Measurements from ENCODE around the gene SLC38A3. TPM values are rescaled to one million over a fixed set of nuclear protein-coding genes. Genes with fewer than 3 reads are reported as not detected.

SLC38A3 gene
- total RNA-seq, result not detected

GRCh38 chr3:50204804-50205412 is at the start of gene SLC38A3:
Gene SLC38A3 (plus strand): TSS chr3:50205271. CDS start chr3:50214200, 8,929 bp downstream.
- no peak within 1 kb of the TSS for H3K4me3 Mint-ChIP-seq
- no peaks in the 10 kb centered on the region for H3K4me1 Mint-ChIP-seq
- no peak within 1 kb of the TSS for H3K27ac Mint-ChIP-seq
- POLR2A ChIA-PET, result interaction anchor here (1.2 kb wide), 1 partner anchor 32 kb away, joined by 3 read pairs; no protein-coding TSS in a partner anchor
- H3K9me3 Mint-ChIP-seq, result no peaks in the 10 kb centered on the region
- no peak for DNase-seq
- CTCF ChIA-PET, result interaction anchor here (1.1 kb wide), 1 partner anchor 9 kb away, joined by 3 read pairs; no protein-coding TSS in a partner anchor
- no peaks in the 10 kb centered on the region for H3K36me3 Mint-ChIP-seq (ENCODE audit: low read depth)
- peaks cover 52% of the 10 kb centered on the region for H3K27me3 Mint-ChIP-seq

GRCh38 chr3:50155491-50155878 is 49.6 kb upstream of the SLC38A3 start:
- POLR2A ChIA-PET, result interaction anchor here (0.9 kb wide), 1 partner anchor 10 kb away, joined by 3 read pairs; no protein-coding TSS in a partner anchor
- peak overlapping the region; percentile 44 for H3K4me3 Mint-ChIP-seq
- peaks cover 10% of the 10 kb centered on the region for H3K4me1 Mint-ChIP-seq
- no peak for DNase-seq
- no peak overlapping the region for H3K27ac Mint-ChIP-seq
- H3K9me3 Mint-ChIP-seq, result no peaks in the 10 kb centered on the region
- CTCF ChIA-PET, result no interaction called here
- no peaks in the 10 kb centered on the region for H3K36me3 Mint-ChIP-seq (ENCODE audit: low read depth)
- H3K27me3 Mint-ChIP-seq, result peaks cover 42% of the 10 kb centered on the region

GRCh38 chr3:50155891-50156290 is 49.2 kb upstream of the SLC38A3 start:
- DNase-seq, result no peak
- Mint-ChIP-seq H3K4me1 (peaks cover 10% of the 10 kb centered on the region), H3K27ac (no peak overlapping the region), H3K9me3 (no peaks in the 10 kb centered on the region), H3K4me3 (peak overlapping the region; percentile 44), H3K27me3 (peaks cover 42% of the 10 kb centered on the region), H3K36me3 (ENCODE audit: low read depth) (no peaks in the 10 kb centered on the region)
- CTCF ChIA-PET, result interaction anchor here (0.8 kb wide), 1 partner anchor 37 kb away, joined by 3 read pairs; no protein-coding TSS in a partner anchor
- POLR2A ChIA-PET, result interaction anchor here (0.9 kb wide), 1 partner anchor 10 kb away, joined by 3 read pairs; no protein-coding TSS in a partner anchor

GRCh38 chr3:50156549-50157493 is 48.2 kb upstream of the SLC38A3 start:
- H3K9me3 Mint-ChIP-seq, result no peaks in the 10 kb centered on the region
- H3K27ac Mint-ChIP-seq, result no peak overlapping the region
- DNase-seq, result no peak
- H3K4me3 Mint-ChIP-seq, result no peak overlapping the region
- CTCF ChIA-PET, result interaction anchor here (0.7 to 1.1 kb wide), 3 partner anchors 35 to 70 kb away, joined by 3 to 4 read pairs (median 3); no protein-coding TSS in a partner anchor
- no peaks in the 10 kb centered on the region for H3K36me3 Mint-ChIP-seq (ENCODE audit: low read depth)
- H3K4me1 Mint-ChIP-seq, result peaks cover 10% of the 10 kb centered on the region
- peaks cover 42% of the 10 kb centered on the region for H3K27me3 Mint-ChIP-seq
- POLR2A ChIA-PET, result interaction anchor here (0.6 kb wide), 1 partner anchor 8 kb away, joined by 3 read pairs; no protein-coding TSS in a partner anchor

GRCh38 chr3:50157827-50158529 is 47.1 kb upstream of the SLC38A3 start:
- Mint-ChIP-seq H3K4me3 (no peak overlapping the region), H3K4me1 (peaks cover 10% of the 10 kb centered on the region), H3K27me3 (peaks cover 42% of the 10 kb centered on the region), H3K27ac (no peak overlapping the region), H3K36me3 (ENCODE audit: low read depth) (no peaks in the 10 kb centered on the region), H3K9me3 (no peaks in the 10 kb centered on the region)
- CTCF ChIA-PET, result interaction anchor here (1.1 kb wide), 1 partner anchor 36 kb away, joined by 3 read pairs; no protein-coding TSS in a partner anchor
- no peak for DNase-seq
- POLR2A ChIA-PET, result interaction anchor here (1.1 kb wide), 1 partner anchor 25 kb away, joined by 4 read pairs; no protein-coding TSS in a partner anchor

GRCh38 chr3:50158530-50159146 is 46.4 kb upstream of the SLC38A3 start:
- no peak for DNase-seq
- H3K4me1 Mint-ChIP-seq, result peaks cover 10% of the 10 kb centered on the region
- ChIA-PET CTCF (no interaction called here), POLR2A (interaction anchor here (1.1 kb wide), 1 partner anchor 26 kb away, joined by 4 read pairs; no protein-coding TSS in a partner anchor)
- no peaks in the 10 kb centered on the region for H3K36me3 Mint-ChIP-seq (ENCODE audit: low read depth)
- H3K4me3 Mint-ChIP-seq, result no peak overlapping the region
- H3K27me3 Mint-ChIP-seq, result peaks cover 35% of the 10 kb centered on the region
- no peaks in the 10 kb centered on the region for H3K9me3 Mint-ChIP-seq
- no peak overlapping the region for H3K27ac Mint-ChIP-seq

GRCh38 chr3:50160561-50160983 is 44.5 kb upstream of the SLC38A3 start:
- Mint-ChIP-seq H3K27me3 (peaks cover 28% of the 10 kb centered on the region), H3K4me3 (no peak overlapping the region), H3K9me3 (no peaks in the 10 kb centered on the region), H3K27ac (no peak overlapping the region), H3K4me1 (peaks cover 4% of the 10 kb centered on the region), H3K36me3 (ENCODE audit: low read depth) (no peaks in the 10 kb centered on the region)
- no peak for DNase-seq
- POLR2A ChIA-PET, result no interaction called here
- CTCF ChIA-PET, result no interaction called here

- H3K36me3 Mint-ChIP-seq (ENCODE audit: low read depth), result no peaks in the 10 kb centered on the region
- ChIA-PET POLR2A (no interaction called here), CTCF (no interaction called here)
- no peak overlapping the region for H3K27ac Mint-ChIP-seq
- no peak overlapping the region for H3K4me3 Mint-ChIP-seq
- peaks cover 20% of the 10 kb centered on the region for H3K27me3 Mint-ChIP-seq
- H3K4me1 Mint-ChIP-seq, result no peaks in the 10 kb centered on the region
- no peak for DNase-seq
- H3K9me3 Mint-ChIP-seq, result no peaks in the 10 kb centered on the region
Observed at GRCh38 chr3:50161320-50161719, 43.8 kb upstream of the SLC38A3 start.

GRCh38 chr3:50162034-50162883 is 42.8 kb upstream of the SLC38A3 start:
- H3K4me1 Mint-ChIP-seq, result no peaks in the 10 kb centered on the region
- no peaks in the 10 kb centered on the region for H3K9me3 Mint-ChIP-seq

GRCh38 chr3:50163572-50164455 is 41.3 kb upstream of the SLC38A3 start:
- CTCF ChIA-PET, result no interaction called here
- Mint-ChIP-seq H3K9me3 (no peaks in the 10 kb centered on the region), H3K36me3 (ENCODE audit: low read depth) (no peaks in the 10 kb centered on the region), H3K27me3 (peaks cover 1% of the 10 kb centered on the region), H3K4me3 (no peak overlapping the region), H3K27ac (no peak overlapping the region), H3K4me1 (no peaks in the 10 kb centered on the region)
- DNase-seq, result no peak
- POLR2A ChIA-PET, result no interaction called here

More at GRCh38 chr3:50162034-50162883, 42.8 kb upstream of the SLC38A3 start:
- no peaks in the 10 kb centered on the region for H3K36me3 Mint-ChIP-seq (ENCODE audit: low read depth)
- DNase-seq, result no peak
- no peak overlapping the region for H3K4me3 Mint-ChIP-seq
- ChIA-PET CTCF (no interaction called here), POLR2A (no interaction called here)
- H3K27me3 Mint-ChIP-seq, result peaks cover 15% of the 10 kb centered on the region
- no peak overlapping the region for H3K27ac Mint-ChIP-seq

- Mint-ChIP-seq H3K4me1 (no peaks in the 10 kb centered on the region), H3K4me3 (no peak overlapping the region), H3K36me3 (ENCODE audit: low read depth) (no peaks in the 10 kb centered on the region), H3K9me3 (no peaks in the 10 kb centered on the region), H3K27me3 (no peaks in the 10 kb centered on the region), H3K27ac (no peak overlapping the region)
- POLR2A ChIA-PET, result no interaction called here
- CTCF ChIA-PET, result no interaction called here
- no peak for DNase-seq
Observed at GRCh38 chr3:50164481-50164880, 40.6 kb upstream of the SLC38A3 start.

All from activated CD4-positive, alpha-beta memory T cell treated with anti-CD3 and anti-CD28 coated beads, Interleukin-2, amount 10 ng/mL, durations not matched to agents 7 days and 5 days (primary cell).